Posterior vena cava (tissue), 2 donors: ENCODE data around the gene ILF2. TPM values are rescaled to one million over a fixed set of nuclear protein-coding genes. Genes with fewer than 3 reads are reported as not detected.
A peak's percentile ranks its signal among the peaks of the same experiment; 100 is the strongest.

Source experiments
- DNase-seq: peaks from one replicate; pipeline ENCODE4 v3.0.0-alpha.2; 2020; ENCODE audit warnings: low spot score
- intact Hi-C, 2 donors: fragments of 100-400 bp; cut with DNase I; formaldehyde crosslinking; loops; one replicate each; pipeline versions ENCODE4 v1.14.1 to v1.14.2; 2022 to 2023
- total RNA-seq, 2 donors: library from RNA; stranded (reverse); fragmentation: NEBNext Ultra II Directional; extraction: Animal tissue kit (Norgen Biotek cat#: 25700); gene quantifications; one replicate each; pipeline ENCODE4 v1.2.1, GENCODE V29; 2021
- donor health status: DM: yes; HTN: yes; CAD: no.
- donor health status: DM: yes; HTN: yes; CAD: no.

The ILF2 gene
- total RNA-seq, 2 donors from 2014 or later, result 66.9 to 82.3 TPM

- peak; percentile 99 for DNase-seq
- intact Hi-C loops, result no loop called here
Measured at GRCh38 chr1:153633754-153634665, 36.8 kb downstream of the ILF2 start, which contains the start of gene CHTOP. TSS of gene CHTOP (plus strand) at chr1:153634066. CDS start at chr1:153636589, 2,523 bp downstream.

- intact Hi-C loops, result no loop called here
- peak; percentile 87 for DNase-seq
Measured at GRCh38 chr1:153633161-153633753, 37.5 kb downstream of the ILF2 start.

DNA sequence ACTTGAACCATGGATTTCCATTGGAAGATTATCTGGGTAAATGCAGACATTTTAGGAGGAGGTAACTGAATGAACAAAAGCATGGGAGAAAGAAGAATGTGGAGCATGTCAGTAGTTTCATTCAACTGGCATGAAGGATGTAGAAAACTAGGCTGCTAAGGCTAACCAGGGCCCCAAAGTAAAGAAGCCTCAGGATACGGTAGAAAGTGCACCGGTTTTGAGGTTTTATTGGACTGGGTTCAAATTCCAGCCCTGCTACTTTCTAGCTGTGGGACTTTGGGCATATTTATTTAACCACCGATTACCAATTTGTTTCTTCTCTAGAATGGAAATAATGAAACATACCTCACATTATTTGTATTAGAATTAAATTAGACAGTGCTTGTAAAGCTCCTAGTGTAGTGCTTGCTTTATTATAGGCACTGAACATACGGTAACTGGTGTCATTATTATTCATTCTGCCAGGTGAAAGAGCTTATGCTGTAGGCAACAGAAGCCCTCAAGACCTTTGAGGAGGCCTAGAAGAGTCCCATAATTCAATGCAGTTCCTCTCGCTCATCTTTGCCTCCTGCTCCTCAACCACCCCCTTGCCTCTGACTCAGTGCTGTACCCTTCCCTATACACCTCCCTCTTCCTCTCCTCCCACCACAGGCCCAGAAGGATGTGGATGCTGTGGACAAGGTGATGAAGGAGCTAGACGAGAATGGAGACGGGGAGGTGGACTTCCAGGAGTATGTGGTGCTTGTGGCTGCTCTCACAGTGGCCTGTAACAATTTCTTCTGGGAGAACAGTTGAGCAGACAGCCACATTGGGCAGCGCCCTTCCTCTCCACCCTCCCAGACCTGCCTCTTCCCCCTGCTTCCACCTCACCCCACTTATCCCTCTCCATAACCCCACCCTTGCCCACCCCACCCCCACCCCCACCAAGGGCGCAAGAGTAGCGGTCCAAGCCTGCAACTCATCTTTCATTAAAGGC lies 39.5 kb downstream of the ILF2 start:
- DNase-seq, result no peak
- intact Hi-C loops, result no loop called here

GRCh38 chr1:153630384-153630783 lies 40.4 kb downstream of the ILF2 start:
- intact Hi-C loops, result no loop called here
- DNase-seq, result no peak

DNA sequence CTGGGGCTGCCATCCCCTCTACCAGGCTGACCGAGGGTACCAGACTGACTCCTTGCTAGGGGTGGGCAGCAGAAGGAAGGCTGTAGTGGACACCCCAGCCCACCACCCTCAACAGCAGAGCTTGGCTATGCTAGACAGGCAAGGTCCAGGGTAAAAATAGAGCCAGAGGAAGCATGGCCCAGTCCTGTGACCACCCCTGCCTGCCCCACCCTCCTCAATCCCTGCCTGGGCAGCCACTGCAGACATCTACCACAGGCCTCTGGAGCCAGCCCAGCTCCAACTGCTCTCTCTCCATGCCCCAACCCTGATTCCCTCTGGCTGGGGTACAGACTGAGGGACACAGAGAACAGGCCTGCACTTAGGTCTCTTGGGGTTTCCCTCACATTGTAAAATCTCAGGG lies 40.8 kb downstream of the ILF2 start:
- intact Hi-C loops, result no loop called here
- DNase-seq, result no peak

DNA sequence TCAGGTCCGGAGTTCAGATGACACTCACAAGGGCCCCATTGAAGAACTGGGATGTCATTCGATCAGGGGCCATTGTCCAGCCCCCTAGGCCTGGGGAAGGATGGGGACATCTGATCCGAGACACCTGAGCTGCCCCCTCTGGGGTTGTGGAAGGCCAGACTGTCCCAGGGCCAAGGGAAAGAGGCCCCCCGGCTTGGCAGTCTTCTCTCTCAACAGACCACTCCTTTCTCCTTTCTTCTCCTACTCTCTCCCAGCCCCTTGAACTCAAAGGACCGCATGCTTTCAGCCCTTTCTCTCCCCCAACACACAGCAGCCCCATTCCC lies 41.5 kb downstream of the ILF2 start:
- intact Hi-C loops, result no loop called here
- DNase-seq, result no peak

- intact Hi-C loops, result no loop called here
- no peak for DNase-seq
Measured at GRCh38 chr1:153628638-153629342, 42.0 kb downstream of the ILF2 start.

DNA sequence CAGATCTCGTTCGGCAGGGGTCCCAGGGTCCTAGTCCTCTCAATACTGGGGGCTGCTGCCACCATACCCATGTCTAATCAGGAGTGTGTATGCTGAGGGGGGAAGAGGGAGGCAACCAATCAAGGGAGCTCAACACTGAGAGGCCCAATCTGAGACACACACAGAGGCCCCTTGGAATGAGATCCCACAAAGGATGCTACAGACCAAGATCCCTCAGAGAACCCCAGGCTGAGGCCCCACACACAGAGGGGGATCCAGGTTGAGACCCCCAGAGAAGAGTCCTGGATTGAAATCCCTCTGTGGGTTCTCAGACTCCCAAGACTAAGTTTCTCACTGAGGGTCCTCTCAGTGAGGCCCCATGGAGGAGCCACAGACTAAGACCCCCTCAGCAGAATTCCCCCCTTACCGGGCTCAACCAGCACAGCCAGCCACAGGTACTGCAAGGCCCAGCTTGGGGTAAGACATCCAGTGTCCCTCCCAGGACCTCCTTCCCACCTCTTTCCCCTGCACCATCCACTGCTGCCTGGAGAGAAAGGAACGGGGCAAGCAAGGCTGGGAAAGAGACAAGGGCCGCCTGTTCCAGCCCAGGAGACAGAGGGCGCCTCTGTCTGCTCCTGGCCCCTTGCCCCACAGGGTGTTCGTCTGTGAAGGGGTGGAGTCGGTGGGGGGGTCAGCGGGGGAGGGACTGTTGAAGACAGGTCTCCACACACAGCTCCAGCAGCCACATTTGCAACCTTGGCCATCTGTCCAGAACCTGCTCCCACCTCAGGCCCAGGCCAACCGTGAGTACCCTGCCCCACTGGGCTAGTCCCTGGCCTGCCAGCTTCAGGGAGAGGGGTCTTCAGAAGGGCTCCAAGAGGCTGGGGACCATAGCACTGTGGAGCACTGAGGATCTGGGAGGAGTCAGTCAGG lies 42.8 kb downstream of the ILF2 start, which contains the start of gene S100A1:
Gene S100A1 (plus strand): TSS at position 720 of the 912 bp plus-strand sequence. CDS start 2,088 bp downstream, outside the sequence.
- intact Hi-C loops, result no loop called here
- no peak for DNase-seq

DNA sequence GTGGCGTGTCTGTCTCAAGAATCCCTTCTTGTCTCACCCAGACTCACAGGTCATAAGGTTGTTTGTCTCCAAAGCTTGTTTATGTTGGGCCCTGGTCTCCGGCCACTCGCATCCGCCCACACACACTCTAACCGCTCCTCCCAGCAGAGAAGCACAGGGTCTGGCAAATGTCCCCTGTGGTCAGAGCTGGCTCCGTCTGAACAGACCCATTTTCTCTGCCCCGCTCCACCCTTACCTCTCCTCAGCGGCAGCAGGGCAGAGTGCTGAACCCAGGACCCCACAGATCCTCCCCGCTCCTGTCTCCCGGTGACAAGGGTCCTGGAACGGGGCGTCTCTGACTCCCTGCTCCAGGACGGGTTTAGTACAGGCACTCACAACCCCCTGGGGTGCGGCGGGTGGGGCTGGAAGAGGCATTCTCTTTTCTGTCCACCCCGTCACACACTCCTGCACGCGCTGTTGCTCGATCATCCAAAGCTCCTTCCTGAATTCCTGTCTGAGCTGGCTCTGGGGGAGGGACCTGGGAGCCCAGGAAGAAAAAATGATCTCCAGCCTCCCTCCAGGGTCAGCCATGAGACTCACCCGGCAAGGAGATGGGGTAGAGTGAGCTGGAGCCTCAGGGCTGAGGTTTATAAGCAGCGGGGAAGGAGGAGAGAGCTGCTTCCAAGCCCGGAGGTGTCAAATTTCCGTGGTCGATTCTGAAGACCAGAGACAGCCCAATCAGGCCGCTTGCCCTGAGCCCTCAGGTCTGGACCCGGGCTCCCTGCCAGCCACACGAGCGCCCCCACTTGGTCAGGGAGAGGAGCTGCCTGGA lies 43.7 kb downstream of the ILF2 start, which contains the start of gene S100A13:
Gene S100A13 (minus strand): TSS at position 602 of the 811 bp plus-strand sequence. CDS start 1,033 bp downstream, outside the sequence.
- intact Hi-C loops, result no loop called here
- peak; percentile 92 for DNase-seq

DNA sequence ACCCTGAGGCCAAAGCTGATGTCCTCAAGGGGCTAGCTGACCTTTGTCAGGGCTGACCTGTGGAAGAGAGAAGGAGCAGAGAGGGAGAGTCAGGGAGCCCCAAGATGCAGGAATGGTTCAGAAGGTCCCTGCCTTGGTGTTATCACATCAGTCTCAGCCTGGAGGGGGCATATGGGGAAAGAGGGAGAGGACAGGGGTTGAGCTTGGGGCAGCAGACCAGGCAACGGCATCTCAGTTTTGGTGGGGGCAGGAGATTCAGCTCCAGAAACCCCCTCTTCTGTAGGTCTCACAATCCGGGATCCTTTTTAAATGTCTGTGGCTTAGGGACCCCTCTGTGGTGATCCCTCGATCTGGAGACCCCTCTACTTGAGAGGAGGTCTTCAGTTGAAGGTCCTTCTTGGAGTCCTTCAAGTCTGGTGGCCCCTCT lies 44.3 kb downstream of the ILF2 start:
- no peak for DNase-seq
- intact Hi-C loops, result no loop called here

DNA sequence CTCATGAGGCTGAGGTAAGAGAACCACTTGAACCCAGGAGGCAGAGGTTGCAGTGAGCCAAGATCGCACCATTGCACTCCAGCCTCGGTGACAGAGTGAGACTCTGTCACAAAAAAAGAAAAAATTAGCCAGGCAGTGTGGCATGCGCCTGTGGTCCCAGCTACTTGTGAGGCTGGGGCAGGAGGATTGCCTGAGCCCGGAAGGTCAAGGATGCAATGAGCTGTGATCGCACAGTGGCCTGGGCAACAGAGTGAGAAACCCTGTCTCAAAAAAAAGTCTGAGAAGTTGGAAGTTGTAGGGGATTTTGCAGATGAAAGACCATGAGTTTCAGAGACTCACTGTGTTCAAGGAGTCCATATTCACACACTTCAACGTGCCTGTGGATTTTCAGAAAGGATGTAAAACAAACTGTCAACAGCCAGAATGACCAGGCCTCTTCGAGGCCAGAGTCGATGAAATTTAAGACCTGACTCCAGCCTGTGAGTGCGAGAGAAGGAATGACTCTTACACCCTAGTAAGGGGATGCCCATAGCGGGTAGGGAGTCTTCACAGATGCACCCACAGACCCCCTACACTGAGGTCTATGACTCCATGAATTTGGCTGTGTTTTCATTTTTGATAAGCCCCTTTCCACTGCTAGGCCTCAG lies 45.7 kb downstream of the ILF2 start:
- DNase-seq, result no peak
- intact Hi-C loops, result loop anchor here in 1 of 2 donors (5.0 kb wide), 1 partner anchor 53 kb away; no protein-coding TSS in a partner anchor

- intact Hi-C loops, result loop anchor here in 1 of 2 donors (5.0 kb wide), 1 partner anchor 51 kb away; no protein-coding TSS in a partner anchor
- DNase-seq, result no peak
Measured at GRCh38 chr1:153623101-153623500, 47.7 kb downstream of the ILF2 start.

- no peak for DNase-seq
- intact Hi-C loops, result loop anchor here in 1 of 2 donors (5.0 kb wide), 1 partner anchor 47 kb away; no protein-coding TSS in a partner anchor
Measured at GRCh38 chr1:153619171-153619570, 51.6 kb downstream of the ILF2 start.

- intact Hi-C loops, result loop anchor here in 1 of 2 donors (5.0 kb wide), 1 partner anchor 45 kb away; no protein-coding TSS in a partner anchor
- peak; percentile 93 for DNase-seq
Measured at GRCh38 chr1:153617663-153618062, 53.1 kb downstream of the ILF2 start.

- intact Hi-C loops, result loop anchor here in 1 of 2 donors (5.0 kb wide), 1 partner anchor 45 kb away; no protein-coding TSS in a partner anchor
- no peak for DNase-seq
Measured at GRCh38 chr1:153616917-153617311, 53.9 kb downstream of the ILF2 start.
